SK-N-SH treated with all-trans-retinoic acid at 6 μM for 48 hours (cell line): ENCODE results near the gene TARS2.

Source experiments
- ATAC-seq: fragments of 200-7000 bp; cut with Tn5 transposase; 3 replicates; pipeline ENCODE4 v1.9.1; 2020; ENCODE audit warnings: mild to moderate bottlenecking, moderate library complexity
- ARNTL ChIP-seq: fragments of 450-650 bp; formaldehyde crosslinking; IDR thresholded peaks from 2 replicates; pipeline ENCODE4 v1.5.0; 2020; ENCODE audit warnings: low read depth, mild to moderate bottlenecking, moderate library complexity, borderline replicate concordance
- BACH2 ChIP-seq: fragments of 250-450 bp; sonication (Bioruptor Pico); IDR thresholded peaks from 2 replicates; pipeline ENCODE4 v1.9.0; 2021; ENCODE audit warnings: mild to moderate bottlenecking, borderline replicate concordance
- CSDC2 ChIP-seq: fragments of 250-450 bp; sonication (Bioruptor Pico); IDR thresholded peaks from 2 replicates; pipeline ENCODE4 v1.5.0; 2020; ENCODE audit warnings: mild to moderate bottlenecking, moderate library complexity
- ESRRG ChIP-seq: fragments of 250-450 bp; sonication (Bioruptor Pico); IDR thresholded peaks from 2 replicates; pipeline ENCODE4 v1.6.1; 2021; ENCODE audit warnings: mild to moderate bottlenecking
- GLIS3 ChIP-seq: fragments of 250-450 bp; sonication (Bioruptor Pico); IDR thresholded peaks from 2 replicates; pipeline ENCODE4 v1.5.0; 2020; ENCODE audit warnings: mild to moderate bottlenecking, moderate library complexity
- ISL1 ChIP-seq: fragments of 250-450 bp; sonication (Bioruptor Pico); IDR thresholded peaks from 2 replicates; pipeline ENCODE4 v2.1.2; 2022; ENCODE audit warnings: mild to moderate bottlenecking, moderate library complexity
- OSR1 ChIP-seq: fragments of 250-450 bp; sonication (Bioruptor Pico); IDR thresholded peaks from 2 replicates; pipeline ENCODE4 v1.8.0; 2022; ENCODE audit warnings: moderate library complexity, mild to moderate bottlenecking, inconsistent platforms
- RARB ChIP-seq: fragments of 250-450 bp; sonication (Bioruptor Pico); IDR thresholded peaks from 2 replicates; pipeline ENCODE4 v1.8.0; 2021; ENCODE audit warnings: mild to moderate bottlenecking, moderate library complexity
- SNAI2 ChIP-seq: fragments of 250-450 bp; sonication (Bioruptor Pico); IDR thresholded peaks from 2 replicates; pipeline ENCODE4 v1.5.0; 2020; ENCODE audit warnings: mild to moderate bottlenecking, moderate library complexity
- TCF4 ChIP-seq: fragments of 250-450 bp; sonication (Bioruptor Pico); IDR thresholded peaks from 2 replicates; pipeline ENCODE4 v1.8.0; 2021; ENCODE audit warnings: mild to moderate bottlenecking, moderate library complexity, borderline replicate concordance
- TOX ChIP-seq: fragments of 250-450 bp; sonication (Bioruptor Pico); IDR thresholded peaks from 2 replicates; pipeline ENCODE4 v1.8.0; 2021; ENCODE audit warnings: mild to moderate bottlenecking, moderate library complexity, borderline replicate concordance
- ZC3H10 ChIP-seq: fragments of 250-450 bp; sonication (Bioruptor Pico); IDR thresholded peaks from 2 replicates; pipeline ENCODE4 v1.5.1; 2021; ENCODE audit warnings: mild to moderate bottlenecking, moderate library complexity
- ZFP3 ChIP-seq: fragments of 250-450 bp; sonication (Bioruptor Pico); IDR thresholded peaks from 2 replicates; pipeline ENCODE4 v1.5.0; 2020; ENCODE audit warnings: mild to moderate bottlenecking, moderate library complexity
- ZFP30 ChIP-seq: fragments of 450-650 bp; formaldehyde crosslinking; IDR thresholded peaks from 2 replicates; pipeline ENCODE4 v1.5.0; 2022; ENCODE audit warnings: mild to moderate bottlenecking, moderate library complexity
- ZNF565 ChIP-seq: fragments of 450-650 bp; formaldehyde crosslinking; conservative IDR thresholded peaks from 2 replicates; pipeline ENCODE4 v1.5.0; 2020; ENCODE audit warnings: low read depth, mild to moderate bottlenecking, moderate library complexity
- ZNF70 ChIP-seq: fragments of 450-650 bp; formaldehyde crosslinking; IDR thresholded peaks from 2 replicates; pipeline ENCODE4 v1.5.0; 2020; ENCODE audit warnings: mild to moderate bottlenecking, moderate library complexity
- ZNF8 ChIP-seq: fragments of 450-650 bp; formaldehyde crosslinking; IDR thresholded peaks from 2 replicates; pipeline ENCODE4 v1.5.0; 2020; ENCODE audit warnings: mild to moderate bottlenecking, moderate library complexity
- TF ChIP-seq, protein P1 (sequence below): fragments of 250-450 bp; sonication (Bioruptor Pico); IDR thresholded peaks from 2 replicates; pipeline ENCODE4 v1.5.0; 2020; ENCODE audit warnings: mild to moderate bottlenecking, moderate library complexity
- TF ChIP-seq, protein P2 (sequence below): fragments of 250-450 bp; sonication (Bioruptor Pico); IDR thresholded peaks from 2 replicates; pipeline ENCODE4 v1.5.1; 2020; ENCODE audit warnings: low read depth, mild to moderate bottlenecking, moderate library complexity
- TF ChIP-seq, protein P3 (sequence below): fragments of 250-450 bp; sonication (Bioruptor Pico); IDR thresholded peaks from 2 replicates; pipeline ENCODE4 v1.5.1; 2021; ENCODE audit warnings: mild to moderate bottlenecking, moderate library complexity
- TF ChIP-seq, protein P4 (sequence below): fragments of 250-450 bp; sonication (Bioruptor Pico); IDR thresholded peaks from 2 replicates; pipeline ENCODE4 v1.8.0; 2020; ENCODE audit warnings: mild to moderate bottlenecking, moderate library complexity, borderline replicate concordance
- TF ChIP-seq, protein P5 (sequence below): fragments of 250-450 bp; sonication (Bioruptor Pico); IDR thresholded peaks from 2 replicates; pipeline ENCODE4 v1.8.0; 2021; ENCODE audit warnings: low read depth, mild to moderate bottlenecking, moderate library complexity, borderline replicate concordance

Gene TARS2

DNA sequence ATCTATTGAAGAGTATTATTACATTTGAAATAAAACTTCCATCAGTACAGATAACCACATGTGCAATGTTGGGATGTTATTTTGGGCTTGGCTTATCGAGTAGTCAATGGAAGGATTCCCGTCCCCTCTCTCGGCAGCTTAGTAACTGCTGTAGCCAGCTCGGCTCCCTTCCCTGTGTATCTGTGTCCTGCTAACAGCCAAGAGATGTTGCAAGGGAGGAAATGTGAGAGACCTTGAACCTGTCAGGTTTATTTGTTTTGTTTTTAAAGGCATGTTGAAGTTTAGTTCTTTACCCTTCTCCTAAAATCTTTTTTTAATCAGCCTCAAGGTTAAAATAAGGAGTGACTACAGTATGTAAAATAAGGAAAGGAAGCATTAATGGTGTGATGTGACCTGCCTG lies 13.6 kb upstream of the TARS2 start:
- no peak for ATAC-seq
- TF ChIP-seq ZNF565 (CRISPR knock-in tag) = no peak
- no peak for TF ChIP-seq ZFP30 (CRISPR knock-in tag)
- TF ChIP-seq GLIS3 (CRISPR knock-in tag) = no peak

DNA sequence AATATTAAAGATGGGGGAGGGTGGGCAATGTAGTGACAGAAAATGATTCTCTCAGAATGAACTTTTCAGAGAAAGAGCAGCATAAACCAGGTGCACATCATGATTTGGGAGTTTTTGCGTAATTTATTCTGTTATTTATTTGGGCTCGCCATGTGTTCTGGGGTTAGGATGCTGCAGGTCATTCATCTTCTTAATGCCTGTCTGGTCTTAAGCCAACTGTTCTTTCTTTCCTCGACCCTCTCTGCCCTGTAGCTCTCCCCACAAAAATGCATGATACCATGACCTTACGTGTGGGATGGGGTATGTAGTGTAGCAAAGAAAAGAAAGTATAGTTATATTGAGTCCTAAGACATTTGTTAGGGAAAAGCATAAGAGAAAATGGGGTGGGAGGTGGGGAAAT lies 12.3 kb upstream of the TARS2 start:
- no peak for TF ChIP-seq OSR1 (CRISPR knock-in tag)
- no peak for TF ChIP-seq ZFP30 (CRISPR knock-in tag)
- TF ChIP-seq BACH2 = no peak
- no peak for TF ChIP-seq ARNTL (CRISPR knock-in tag)
- TF ChIP-seq TCF4 = no peak
- TF ChIP-seq ESRRG (CRISPR knock-in tag) = no peak
- TF ChIP-seq CSDC2 (CRISPR knock-in tag) = no peak
- no peak for TF ChIP-seq RARB (CRISPR knock-in tag)
- TF ChIP-seq TOX = no peak
- no peak for TF ChIP-seq ZNF70
- TF ChIP-seq GLIS3 (CRISPR knock-in tag) = no peak
- no peak for TF ChIP-seq ZNF565 (CRISPR knock-in tag)
- TF ChIP-seq ISL1 = no peak
- no peak for TF ChIP-seq ZC3H10 (CRISPR knock-in tag)
- TF ChIP-seq, protein P1, sequence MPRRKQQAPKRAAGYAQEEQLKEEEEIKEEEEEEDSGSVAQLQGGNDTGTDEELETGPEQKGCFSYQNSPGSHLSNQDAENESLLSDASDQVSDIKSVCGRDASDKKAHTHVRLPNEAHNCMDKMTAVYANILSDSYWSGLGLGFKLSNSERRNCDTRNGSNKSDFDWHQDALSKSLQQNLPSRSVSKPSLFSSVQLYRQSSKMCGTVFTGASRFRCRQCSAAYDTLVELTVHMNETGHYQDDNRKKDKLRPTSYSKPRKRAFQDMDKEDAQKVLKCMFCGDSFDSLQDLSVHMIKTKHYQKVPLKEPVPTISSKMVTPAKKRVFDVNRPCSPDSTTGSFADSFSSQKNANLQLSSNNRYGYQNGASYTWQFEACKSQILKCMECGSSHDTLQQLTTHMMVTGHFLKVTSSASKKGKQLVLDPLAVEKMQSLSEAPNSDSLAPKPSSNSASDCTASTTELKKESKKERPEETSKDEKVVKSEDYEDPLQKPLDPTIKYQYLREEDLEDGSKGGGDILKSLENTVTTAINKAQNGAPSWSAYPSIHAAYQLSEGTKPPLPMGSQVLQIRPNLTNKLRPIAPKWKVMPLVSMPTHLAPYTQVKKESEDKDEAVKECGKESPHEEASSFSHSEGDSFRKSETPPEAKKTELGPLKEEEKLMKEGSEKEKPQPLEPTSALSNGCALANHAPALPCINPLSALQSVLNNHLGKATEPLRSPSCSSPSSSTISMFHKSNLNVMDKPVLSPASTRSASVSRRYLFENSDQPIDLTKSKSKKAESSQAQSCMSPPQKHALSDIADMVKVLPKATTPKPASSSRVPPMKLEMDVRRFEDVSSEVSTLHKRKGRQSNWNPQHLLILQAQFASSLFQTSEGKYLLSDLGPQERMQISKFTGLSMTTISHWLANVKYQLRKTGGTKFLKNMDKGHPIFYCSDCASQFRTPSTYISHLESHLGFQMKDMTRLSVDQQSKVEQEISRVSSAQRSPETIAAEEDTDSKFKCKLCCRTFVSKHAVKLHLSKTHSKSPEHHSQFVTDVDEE (CRISPR knock-in tag) = no peak
- TF ChIP-seq, protein P2, sequence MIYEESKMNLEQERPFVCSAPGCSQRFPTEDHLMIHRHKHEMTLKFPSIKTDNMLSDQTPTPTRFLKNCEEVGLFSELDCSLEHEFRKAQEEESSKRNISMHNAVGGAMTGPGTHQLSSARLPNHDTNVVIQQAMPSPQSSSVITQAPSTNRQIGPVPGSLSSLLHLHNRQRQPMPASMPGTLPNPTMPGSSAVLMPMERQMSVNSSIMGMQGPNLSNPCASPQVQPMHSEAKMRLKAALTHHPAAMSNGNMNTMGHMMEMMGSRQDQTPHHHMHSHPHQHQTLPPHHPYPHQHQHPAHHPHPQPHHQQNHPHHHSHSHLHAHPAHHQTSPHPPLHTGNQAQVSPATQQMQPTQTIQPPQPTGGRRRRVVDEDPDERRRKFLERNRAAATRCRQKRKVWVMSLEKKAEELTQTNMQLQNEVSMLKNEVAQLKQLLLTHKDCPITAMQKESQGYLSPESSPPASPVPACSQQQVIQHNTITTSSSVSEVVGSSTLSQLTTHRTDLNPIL = no peak
- TF ChIP-seq, protein P3, sequence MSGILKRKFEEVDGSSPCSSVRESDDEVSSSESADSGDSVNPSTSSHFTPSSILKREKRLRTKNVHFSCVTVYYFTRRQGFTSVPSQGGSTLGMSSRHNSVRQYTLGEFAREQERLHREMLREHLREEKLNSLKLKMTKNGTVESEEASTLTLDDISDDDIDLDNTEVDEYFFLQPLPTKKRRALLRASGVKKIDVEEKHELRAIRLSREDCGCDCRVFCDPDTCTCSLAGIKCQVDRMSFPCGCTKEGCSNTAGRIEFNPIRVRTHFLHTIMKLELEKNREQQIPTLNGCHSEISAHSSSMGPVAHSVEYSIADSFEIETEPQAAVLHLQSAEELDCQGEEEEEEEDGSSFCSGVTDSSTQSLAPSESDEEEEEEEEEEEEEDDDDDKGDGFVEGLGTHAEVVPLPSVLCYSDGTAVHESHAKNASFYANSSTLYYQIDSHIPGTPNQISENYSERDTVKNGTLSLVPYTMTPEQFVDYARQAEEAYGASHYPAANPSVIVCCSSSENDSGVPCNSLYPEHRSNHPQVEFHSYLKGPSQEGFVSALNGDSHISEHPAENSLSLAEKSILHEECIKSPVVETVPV (CRISPR knock-in tag) = no peak
- TF ChIP-seq, all 23 proteins: peak for 0
- no peak for ATAC-seq

DNA sequence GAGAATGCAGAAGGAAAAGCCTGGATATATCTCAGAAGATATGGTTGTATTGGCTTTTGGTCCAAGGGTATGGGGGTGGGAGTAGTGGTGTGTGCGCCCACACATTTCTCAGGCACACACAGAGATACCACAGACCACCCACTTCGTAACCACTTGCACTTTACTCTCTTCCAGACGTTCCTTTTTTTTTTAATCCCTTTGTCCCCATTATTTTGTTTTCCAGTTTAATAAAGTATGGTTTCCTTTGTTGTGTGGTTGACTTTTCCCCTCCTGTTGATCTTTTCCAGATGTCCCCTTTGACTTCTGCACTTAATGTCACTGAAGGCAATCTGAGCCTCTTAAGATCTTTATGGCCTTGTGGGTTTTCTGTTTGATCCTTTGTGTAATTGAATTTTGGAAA lies 10.5 kb upstream of the TARS2 start:
- ATAC-seq = no peak
- TF ChIP-seq TCF4 (no peak), ZNF565 (CRISPR knock-in tag) (no peak), ZFP3 (CRISPR knock-in tag) (no peak), TOX (no peak), CSDC2 (CRISPR knock-in tag) (no peak), ZNF8 (CRISPR knock-in tag) (no peak)
- TF ChIP-seq, protein P3 (CRISPR knock-in tag) = no peak
- TF ChIP-seq, protein P4, sequence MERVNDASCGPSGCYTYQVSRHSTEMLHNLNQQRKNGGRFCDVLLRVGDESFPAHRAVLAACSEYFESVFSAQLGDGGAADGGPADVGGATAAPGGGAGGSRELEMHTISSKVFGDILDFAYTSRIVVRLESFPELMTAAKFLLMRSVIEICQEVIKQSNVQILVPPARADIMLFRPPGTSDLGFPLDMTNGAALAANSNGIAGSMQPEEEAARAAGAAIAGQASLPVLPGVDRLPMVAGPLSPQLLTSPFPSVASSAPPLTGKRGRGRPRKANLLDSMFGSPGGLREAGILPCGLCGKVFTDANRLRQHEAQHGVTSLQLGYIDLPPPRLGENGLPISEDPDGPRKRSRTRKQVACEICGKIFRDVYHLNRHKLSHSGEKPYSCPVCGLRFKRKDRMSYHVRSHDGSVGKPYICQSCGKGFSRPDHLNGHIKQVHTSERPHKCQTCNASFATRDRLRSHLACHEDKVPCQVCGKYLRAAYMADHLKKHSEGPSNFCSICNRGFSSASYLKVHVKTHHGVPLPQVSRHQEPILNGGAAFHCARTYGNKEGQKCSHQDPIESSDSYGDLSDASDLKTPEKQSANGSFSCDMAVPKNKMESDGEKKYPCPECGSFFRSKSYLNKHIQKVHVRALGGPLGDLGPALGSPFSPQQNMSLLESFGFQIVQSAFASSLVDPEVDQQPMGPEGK = no peak

DNA sequence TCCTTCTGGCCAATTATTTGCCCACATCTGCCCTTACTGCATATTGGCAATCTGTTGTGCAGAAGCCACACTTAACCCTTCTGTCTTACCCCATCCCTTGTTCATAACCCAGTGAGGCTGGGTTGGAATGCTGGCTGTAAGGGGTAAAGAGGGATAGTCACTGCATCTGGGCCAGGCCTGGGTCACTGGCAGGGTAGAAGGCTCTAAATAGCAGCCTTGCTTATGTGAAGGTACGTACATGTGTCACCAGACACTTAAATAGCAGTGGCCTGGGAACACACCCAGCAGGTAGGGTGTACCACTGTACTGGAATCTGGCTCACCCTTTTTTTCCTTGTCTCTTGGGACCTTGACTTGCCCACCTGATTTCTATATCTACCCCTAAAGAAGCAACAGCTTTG lies 9.9 kb upstream of the TARS2 start:
- no peak; the same call in 1 of the 3 replicates for ATAC-seq
- TF ChIP-seq, protein P1 (CRISPR knock-in tag) = no peak
- TF ChIP-seq ZFP30 (CRISPR knock-in tag) = no peak
- TF ChIP-seq ISL1 = no peak
- TF ChIP-seq ESRRG (CRISPR knock-in tag) = no peak
- no peak for TF ChIP-seq TOX
- TF ChIP-seq CSDC2 (CRISPR knock-in tag) = no peak
- TF ChIP-seq OSR1 (CRISPR knock-in tag) = no peak
- TF ChIP-seq, protein P5, sequence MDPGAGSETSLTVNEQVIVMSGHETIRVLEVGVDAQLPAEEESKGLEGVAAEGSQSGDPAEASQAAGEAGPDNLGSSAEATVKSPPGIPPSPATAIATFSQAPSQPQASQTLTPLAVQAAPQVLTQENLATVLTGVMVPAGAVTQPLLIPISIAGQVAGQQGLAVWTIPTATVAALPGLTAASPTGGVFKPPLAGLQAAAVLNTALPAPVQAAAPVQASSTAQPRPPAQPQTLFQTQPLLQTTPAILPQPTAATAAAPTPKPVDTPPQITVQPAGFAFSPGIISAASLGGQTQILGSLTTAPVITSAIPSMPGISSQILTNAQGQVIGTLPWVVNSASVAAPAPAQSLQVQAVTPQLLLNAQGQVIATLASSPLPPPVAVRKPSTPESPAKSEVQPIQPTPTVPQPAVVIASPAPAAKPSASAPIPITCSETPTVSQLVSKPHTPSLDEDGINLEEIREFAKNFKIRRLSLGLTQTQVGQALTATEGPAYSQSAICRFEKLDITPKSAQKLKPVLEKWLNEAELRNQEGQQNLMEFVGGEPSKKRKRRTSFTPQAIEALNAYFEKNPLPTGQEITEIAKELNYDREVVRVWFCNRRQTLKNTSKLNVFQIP = no peak
- no peak for TF ChIP-seq ZNF565 (CRISPR knock-in tag)
- TF ChIP-seq ZC3H10 (CRISPR knock-in tag) = no peak
- TF ChIP-seq ZNF70 = no peak
- no peak for TF ChIP-seq TCF4
- no peak for TF ChIP-seq RARB (CRISPR knock-in tag)
- TF ChIP-seq SNAI2 (CRISPR knock-in tag) = no peak
